ENCODE results near the gene TMOD4. TPM values are rescaled to one million over a fixed set of nuclear protein-coding genes. Genes with fewer than 3 reads are reported as not detected.

TMOD4 gene
- total RNA-seq, 2 donors from 2014 or later: 3.0 TPM; not detected in 1

GRCh38 chr1:151147132-151147503, 28.7 kb downstream of the TMOD4 start:
- Histone ChIP-seq H3K27ac (peak overlapping the region in 2 of 4 donors; percentile 3 to 46), H3K4me1 (peaks cover 21% of the 10 kb centered on the region), H3K9me3 (no peaks in the 10 kb centered on the region), H3K27me3 (no peaks in the 10 kb centered on the region), H3K4me3 (no peak overlapping the region), H3K36me3 (replicated peaks in 1 of 2; ENCODE audit: insufficient read depth in 1 of 2, low read depth in 2 of 2) (no peaks in the 10 kb centered on the region)
- ATAC-seq: no peak
- WGBS, 2 donors: 30 to 35% methylated on average over 7 of the region's 7 CpGs
- TF ChIP-seq POLR2A (IDR thresholded peaks at IDR 0.05): no peak
- TF ChIP-seq CTCF (IDR thresholded peaks at IDR 0.05): no peak
- intact Hi-C loops (cut with DNase I): no loop called here
- no peak for DNase-seq

GRCh38 chr1:151146412-151147131, 29.2 kb downstream of the TMOD4 start, which contains the start of gene SEMA6C:
Gene SEMA6C, minus strand, starts transcription at chr1:151146631. Its CDS starts 4,010 bp downstream, at chr1:151142621.
- TF ChIP-seq CTCF (IDR thresholded peaks at IDR 0.05) (peak in 1 of 7 experiments; percentile 7), POLR2A (IDR thresholded peaks at IDR 0.05) (peak; percentile 43 to 71 (median 66))
- ATAC-seq: peak; percentile 98
- peak; percentile 92 to 94 (median 94) for DNase-seq

GRCh38 chr1:151146072-151146411, 29.7 kb downstream of the TMOD4 start:
- intact Hi-C loops (cut with DNase I): no loop called here

More at GRCh38 chr1:151146412-151147131, 29.2 kb downstream of the TMOD4 start, which contains the start of gene SEMA6C:
- Histone ChIP-seq H3K27me3 (no peaks in the 10 kb centered on the region), H3K9me3 (no peaks in the 10 kb centered on the region), H3K4me3 (peak within 1 kb of the TSS; percentile 41 to 50), H3K4me1 (peaks cover 21% of the 10 kb centered on the region), H3K27ac (peak within 1 kb of the TSS in 3 of 4 donors; percentile 3 to 46 (median 8)), H3K36me3 (replicated peaks in 1 of 2; ENCODE audit: insufficient read depth in 1 of 2, low read depth in 2 of 2) (no peaks in the 10 kb centered on the region)
- WGBS, 2 donors: 0 to 1% methylated on average over 18 to 48 of the region's 61 CpGs
- intact Hi-C loops (cut with DNase I): no loop called here

GRCh38 chr1:151145304-151146071, 30.3 kb downstream of the TMOD4 start:
- Histone ChIP-seq H3K4me1 (peaks cover 21% of the 10 kb centered on the region), H3K9me3 (no peaks in the 10 kb centered on the region), H3K36me3 (replicated peaks in 1 of 2; ENCODE audit: insufficient read depth in 1 of 2, low read depth in 2 of 2) (no peaks in the 10 kb centered on the region), H3K27me3 (no peaks in the 10 kb centered on the region), H3K27ac (no peak overlapping the region), H3K4me3 (no peak overlapping the region)
- TF ChIP-seq POLR2A (IDR thresholded peaks at IDR 0.05): no peak
- TF ChIP-seq CTCF (IDR thresholded peaks at IDR 0.05): no peak
- DNase-seq: no peak
- intact Hi-C loops (cut with DNase I): no loop called here
- ATAC-seq: peak; percentile 5
- WGBS, 2 donors: 38 to 60% methylated on average over 26 to 43 of the region's 43 CpGs

More at GRCh38 chr1:151146072-151146411, 29.7 kb downstream of the TMOD4 start:
- no peaks in the 10 kb centered on the region for H3K36me3 ChIP-seq (replicated peaks in 1 of 2; ENCODE audit: insufficient read depth in 1 of 2, low read depth in 2 of 2)
- peak overlapping the region; percentile 41 to 50 for H3K4me3 ChIP-seq
- no peak for DNase-seq
- peak; percentile 12 for ATAC-seq
- 2 to 6% methylated on average over 20 to 25 of the region's 26 CpGs for WGBS, 2 donors
- H3K4me1 ChIP-seq: peaks cover 21% of the 10 kb centered on the region
- no peaks in the 10 kb centered on the region for H3K27me3 ChIP-seq
- no peaks in the 10 kb centered on the region for H3K9me3 ChIP-seq
- no peak for TF ChIP-seq CTCF (IDR thresholded peaks at IDR 0.05)
- no peak for TF ChIP-seq POLR2A (IDR thresholded peaks at IDR 0.05)
- peak overlapping the region in 1 of 4 donors; percentile 8 for H3K27ac ChIP-seq

Measured in body of pancreas (tissue), 4 donors.